Gastrocnemius medialis (tissue), 4 donors: Measurements from ENCODE around the gene ZBTB6. TPM values are rescaled to one million over a fixed set of nuclear protein-coding genes. Genes with fewer than 3 reads are reported as not detected.
"Not testable (repeated sequence)": the region's sequence is repeated elsewhere in the genome, so short reads cannot be mapped to it uniquely, and the experiment has no call there.

Experiments
- ATAC-seq, 2 donors: fragments of 150-250 bp; one replicate each; pipeline ENCODE4 v1.9.1; 2016
- DNase-seq, 2 donors: peaks; one replicate each; pipeline ENCODE4 v3.0.0-alpha.2; 2019
- H3K27ac ChIP-seq, 4 donors: fragments of 200-600 bp; sonication (generic); 1 replicate in 1 of 4; 2 replicates in 3 of 4; pipeline ENCODE4 v1.5.1; 2016 to 2018; ENCODE audit warnings: mild to moderate bottlenecking in 2 of 4, moderate library complexity in 1 of 4
- H3K27me3 ChIP-seq, 3 donors: fragments of 200-600 bp; sonication (generic) in 2 of 3; 1 replicate in 1 of 3; 2 replicates in 2 of 3; pipeline versions ENCODE4 v1.5.1 to v1.6.0; 2016 to 2019; ENCODE audit warnings: mild to moderate bottlenecking in 1 of 3, moderate library complexity in 1 of 3
- H3K36me3 ChIP-seq, 2 donors: fragments of 200-600 bp; sonication (generic) in 1 of 2; one replicate each; pipeline ENCODE4 v1.5.1; 2017 to 2018
- H3K4me1 ChIP-seq, 2 donors: fragments of 200-600 bp; sonication (generic) in 1 of 2; one replicate each; pipeline ENCODE4 v1.5.1; 2016 to 2017; ENCODE audit warnings: mild to moderate bottlenecking in 2 of 2
- H3K4me3 ChIP-seq, 4 donors: fragments of 200-600 bp; sonication (generic) in 3 of 4; 1 replicate in 1 of 4; 2 replicates in 3 of 4; pipeline ENCODE4 v1.5.1; 2016 to 2019; ENCODE audit warnings: mild to moderate bottlenecking in 2 of 4
- H3K9me3 ChIP-seq, 3 donors: fragments of 200-600 bp; sonication (generic) in 2 of 3; 1 replicate in 1 of 3; 2 replicates in 2 of 3; pipeline ENCODE4 v1.5.1; 2016 to 2019
- CTCF ChIP-seq, 5 experiments: fragments of 450-650 bp in 3 of 5; fragments of 200-600 bp in 2 of 5; sonication (generic) in 2 of 5; IDR thresholded peaks in 4 of 5; conservative IDR thresholded peaks in 1 of 5; 1 replicate in 4 of 5; 2 replicates in 1 of 5; pipeline ENCODE4 v1.5.1; 2016 to 2019; ENCODE audit warnings: antibody characterized with exemption in 5 of 5, mild to moderate bottlenecking in 3 of 5, moderate library complexity in 3 of 5
- POLR2A ChIP-seq, 2 donors: fragments of 450-650 bp; IDR thresholded peaks; one replicate each; pipeline ENCODE4 v1.6.1; 2017; ENCODE audit warnings: antibody characterized with exemption in 2 of 2, mild to moderate bottlenecking in 2 of 2, moderate library complexity in 2 of 2
- in situ Hi-C, 4 donors: fragments of 200-750 bp; cut with MboI; loops; one replicate each; pipeline versions ENCODE4 v1.15.0 to v1.8.0; 2017; ENCODE audit warnings: low sequenced_read_pairs in 4 of 4
- intact Hi-C: fragments of 100-400 bp; cut with DNase I; formaldehyde crosslinking; loops from one replicate; pipeline ENCODE4 v1.15.1; 2023; ENCODE audit warnings: low total_unique reads
- total RNA-seq, 4 donors: library from RNA; depleted of rRNA; stranded (reverse); fragments of >200 nt; gene quantifications; one replicate each; pipeline versions ENCODE4 v1.1.0 to v1.2.3, GENCODE V29; 2016

Gene ZBTB6
- total RNA-seq, 4 donors from 2014 or later = 4.5 to 12.0 (median 7.8) TPM

- in situ Hi-C loops = no loop called here
Observed at GRCh38 chr9:122918310-122918709, 5.2 kb upstream of the ZBTB6 start.

GRCh38 chr9:122912671-122912963 lies 506 bp downstream of the ZBTB6 start:
- Histone ChIP-seq H3K27me3 (no peaks in the 10 kb centered on the region), H3K4me3 (peak overlapping the region; percentile 67 to 99 (median 90)), H3K36me3 (peaks cover 0 to 14% of the 10 kb centered on the region in 2 donors), H3K27ac (peak overlapping the region; percentile 74 to 90 (median 83)), H3K9me3 (no peaks in the 10 kb centered on the region), H3K4me1 (peaks cover 13 to 14% of the 10 kb centered on the region in 2 donors)
- in situ Hi-C loops = no loop called here
- TF ChIP-seq POLR2A (IDR thresholded peaks at IDR 0.05) = no peak
- TF ChIP-seq CTCF (IDR thresholded peaks at IDR 0.05 in 4 of 5, conservative IDR thresholded peaks at IDR 0.05 in 1 of 5) = no peak
- ATAC-seq = no peak
- intact Hi-C loops = no loop called here
- DNase-seq = no peak

More at GRCh38 chr9:122918310-122918709, 5.2 kb upstream of the ZBTB6 start:
- TF ChIP-seq POLR2A (IDR thresholded peaks at IDR 0.05) = no peak
- no peak for TF ChIP-seq CTCF (IDR thresholded peaks at IDR 0.05 in 4 of 5, conservative IDR thresholded peaks at IDR 0.05 in 1 of 5)
- DNase-seq (no peak), ATAC-seq (no peak)
- Histone ChIP-seq H3K4me1 (peaks cover 0 to 5% of the 10 kb centered on the region in 2 donors), H3K9me3 (no peaks in the 10 kb centered on the region), H3K27me3 (no peaks in the 10 kb centered on the region), H3K4me3 (no peak overlapping the region), H3K27ac (no peak overlapping the region), H3K36me3 (peaks cover 0 to 14% of the 10 kb centered on the region in 2 donors)
- intact Hi-C loops = no loop called here

- H3K36me3 ChIP-seq, H3K4me3 ChIP-seq, H3K9me3 ChIP-seq, in situ Hi-C loops, ATAC-seq, DNase-seq, H3K27me3 ChIP-seq, H3K27ac ChIP-seq: not testable (repeated sequence)
- intact Hi-C loops = loop anchor here (10.0 kb wide), 1 partner anchor 811 kb away; the partner anchor contains the start of gene TTLL11
- H3K4me1 ChIP-seq = peaks cover 16 to 29% of the 10 kb centered on the region in 2 donors
Observed at GRCh38 chr9:122906122-122906521, 7.0 kb downstream of the ZBTB6 start.

GRCh38 chr9:122904823-122905710 lies 8.1 kb downstream of the ZBTB6 start, which contains the start of gene RC3H2:
RC3H2 (minus strand) TSS chr9:122905359; CDS start chr9:122897509, 7,850 bp downstream.
- DNase-seq (peak; percentile 98 to 99), ATAC-seq (peak; percentile 96 to 97)
- no peaks in the 10 kb centered on the region for H3K36me3 ChIP-seq
- peaks cover 21 to 36% of the 10 kb centered on the region in 2 donors for H3K4me1 ChIP-seq
- TF ChIP-seq CTCF (IDR thresholded peaks at IDR 0.05 in 4 of 5, conservative IDR thresholded peaks at IDR 0.05 in 1 of 5) (no peak), POLR2A (IDR thresholded peaks at IDR 0.05) (peak; percentile 96)
- peak within 1 kb of the TSS; percentile 73 to 91 (median 80) for H3K4me3 ChIP-seq
- intact Hi-C loops = loop anchor here (1.0 to 10.0 kb wide), 6 partner anchors 8 to 810 kb away; partner anchors contain the start of genes PDCL, TTLL11, ZBTB26 and ZBTB6
- H3K27ac ChIP-seq = peak within 1 kb of the TSS; percentile 82 to 93 (median 88)
- in situ Hi-C loops = no loop called here
- no peaks in the 10 kb centered on the region for H3K9me3 ChIP-seq
- no peaks in the 10 kb centered on the region for H3K27me3 ChIP-seq

GRCh38 chr9:122904466-122904822 lies 8.7 kb downstream of the ZBTB6 start:
- in situ Hi-C loops (no loop called here), intact Hi-C loops (loop anchor here (2.0 to 10.0 kb wide), 4 partner anchors 26 to 810 kb away; partner anchors contain the start of genes PDCL, TTLL11 and ZBTB26)
- peak; percentile 46 to 48 for ATAC-seq
- TF ChIP-seq CTCF (IDR thresholded peaks at IDR 0.05 in 4 of 5, conservative IDR thresholded peaks at IDR 0.05 in 1 of 5) = no peak
- TF ChIP-seq POLR2A (IDR thresholded peaks at IDR 0.05) = no peak
- Histone ChIP-seq H3K4me1 (peaks cover 25 to 42% of the 10 kb centered on the region in 2 donors), H3K9me3 (no peaks in the 10 kb centered on the region), H3K4me3 (peak overlapping the region; percentile 73 to 91 (median 80)), H3K36me3 (no peaks in the 10 kb centered on the region), H3K27ac (peak overlapping the region; percentile 82 to 93 (median 88)), H3K27me3 (no peaks in the 10 kb centered on the region)
- peak in 1 of 2 donors; percentile 17 for DNase-seq
